GM21737 (cell line): Measurements from ENCODE around the gene LACTB.
A peak's percentile ranks its signal among the peaks of the same experiment; 100 is the strongest.

Source experiments
- ATAC-seq: cut with Tn5 transposase; IDR thresholded peaks from one replicate; pipeline ENCODE4 v1.9.1; 2021; ENCODE audit warnings: mild to moderate bottlenecking, moderate library complexity; ENCODE audit not compliant: unreplicated experiment

LACTB gene

GRCh38 chr15:63121382-63122001, at the start of gene LACTB:
Gene LACTB, plus strand, starts transcription at chr15:63121861. Its CDS starts 11 bp downstream, at chr15:63121872.
- ATAC-seq = peak; percentile 70

- no peak for ATAC-seq
Observed at GRCh38 chr15:63072023-63072650, 49.5 kb upstream of the LACTB start.

GRCh38 chr15:63072809-63073277, 48.8 kb upstream of the LACTB start:
- no peak for ATAC-seq

- no peak for ATAC-seq
Observed at GRCh38 chr15:63073497-63074172, 48.0 kb upstream of the LACTB start.

- no peak for ATAC-seq
Observed at GRCh38 chr15:63075015-63075983, 46.4 kb upstream of the LACTB start.

GRCh38 chr15:63075984-63076713, 45.5 kb upstream of the LACTB start:
- no peak for ATAC-seq

GRCh38 chr15:63076714-63077046, 45.0 kb upstream of the LACTB start:
- ATAC-seq = no peak

- no peak for ATAC-seq
Observed at GRCh38 chr15:63077952-63078351, 43.7 kb upstream of the LACTB start.

- no peak for ATAC-seq
Observed at GRCh38 chr15:63079947-63080626, 41.6 kb upstream of the LACTB start.

- no peak for ATAC-seq
Observed at GRCh38 chr15:63080634-63081250, 40.9 kb upstream of the LACTB start.

GRCh38 chr15:63082366-63082765, 39.3 kb upstream of the LACTB start:
- ATAC-seq = no peak

GRCh38 chr15:63083044-63083443, 38.6 kb upstream of the LACTB start:
- ATAC-seq = no peak

GRCh38 chr15:63083541-63083940, 38.1 kb upstream of the LACTB start:
- no peak for ATAC-seq

- ATAC-seq = no peak
Observed at GRCh38 chr15:63084806-63085205, 36.9 kb upstream of the LACTB start.

GRCh38 chr15:63085289-63085688, 36.4 kb upstream of the LACTB start:
- no peak for ATAC-seq

- no peak for ATAC-seq
Observed at GRCh38 chr15:63086271-63086670, 35.4 kb upstream of the LACTB start.

- no peak for ATAC-seq
Observed at GRCh38 chr15:63086947-63087346, 34.7 kb upstream of the LACTB start.

- no peak for ATAC-seq
Observed at GRCh38 chr15:63088533-63089245, 33.0 kb upstream of the LACTB start.
